Measurements from ENCODE around the gene SKAP1.
"Not testable (repeated sequence)": the region's sequence is repeated elsewhere in the genome, so short reads cannot be mapped to it uniquely, and the experiment has no call there.

The SKAP1 gene

DNA sequence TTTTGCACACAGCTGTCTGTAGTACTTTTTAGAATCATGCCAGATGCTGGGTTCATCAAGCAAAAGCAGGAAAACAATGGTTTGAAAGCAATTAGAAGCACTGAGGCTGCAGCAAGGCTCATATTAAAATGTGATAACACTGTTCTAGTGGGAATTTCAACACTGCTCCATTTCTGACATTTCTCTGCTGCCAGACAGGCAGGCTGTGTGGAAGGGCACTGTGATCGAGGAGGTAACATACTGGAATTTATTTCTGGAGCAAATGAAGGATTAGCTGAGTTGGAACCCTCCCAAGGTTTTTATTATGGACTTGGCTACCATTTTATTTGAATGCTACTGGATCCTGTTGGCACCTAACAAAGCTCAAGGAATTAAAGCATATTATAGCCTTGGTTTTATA lies 66.9 kb downstream of the SKAP1 start:
- no peak for DNase-seq

DNA sequence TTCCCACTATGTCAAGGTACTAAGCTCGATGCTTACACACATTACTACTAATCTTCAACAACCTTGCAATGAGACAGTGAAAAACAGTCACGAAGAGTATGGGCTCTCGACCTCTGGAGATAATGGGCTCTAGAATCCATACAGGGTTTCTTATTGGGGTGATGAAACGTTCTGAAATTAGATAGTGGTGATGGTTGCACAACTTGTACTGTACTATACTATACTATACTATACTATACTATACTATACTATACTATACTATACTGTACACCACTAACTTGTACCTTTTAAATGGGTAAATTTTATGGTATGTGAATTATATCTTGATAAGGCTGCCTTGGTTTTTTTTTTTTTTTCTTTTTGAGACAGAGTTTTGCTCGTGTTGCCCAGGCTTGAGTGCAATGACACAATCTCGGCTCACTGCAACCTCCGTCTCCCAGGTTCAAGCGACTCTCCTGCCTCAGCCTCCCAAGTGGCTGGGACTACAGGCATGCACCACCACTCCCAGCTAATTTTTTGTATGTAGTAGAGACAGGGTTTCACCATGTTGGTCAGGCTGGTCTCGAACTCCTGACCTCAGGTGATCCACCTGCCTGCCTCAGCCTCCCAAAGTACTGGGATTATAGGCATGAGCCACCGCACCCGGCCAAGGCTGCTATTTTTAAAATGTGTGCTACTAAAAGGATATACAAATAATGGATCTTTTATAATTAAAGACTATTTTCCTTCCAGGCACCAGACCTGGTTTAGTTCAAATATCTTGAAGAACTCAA lies 69.0 kb downstream of the SKAP1 start:
- not testable (repeated sequence) for DNase-seq

DNA sequence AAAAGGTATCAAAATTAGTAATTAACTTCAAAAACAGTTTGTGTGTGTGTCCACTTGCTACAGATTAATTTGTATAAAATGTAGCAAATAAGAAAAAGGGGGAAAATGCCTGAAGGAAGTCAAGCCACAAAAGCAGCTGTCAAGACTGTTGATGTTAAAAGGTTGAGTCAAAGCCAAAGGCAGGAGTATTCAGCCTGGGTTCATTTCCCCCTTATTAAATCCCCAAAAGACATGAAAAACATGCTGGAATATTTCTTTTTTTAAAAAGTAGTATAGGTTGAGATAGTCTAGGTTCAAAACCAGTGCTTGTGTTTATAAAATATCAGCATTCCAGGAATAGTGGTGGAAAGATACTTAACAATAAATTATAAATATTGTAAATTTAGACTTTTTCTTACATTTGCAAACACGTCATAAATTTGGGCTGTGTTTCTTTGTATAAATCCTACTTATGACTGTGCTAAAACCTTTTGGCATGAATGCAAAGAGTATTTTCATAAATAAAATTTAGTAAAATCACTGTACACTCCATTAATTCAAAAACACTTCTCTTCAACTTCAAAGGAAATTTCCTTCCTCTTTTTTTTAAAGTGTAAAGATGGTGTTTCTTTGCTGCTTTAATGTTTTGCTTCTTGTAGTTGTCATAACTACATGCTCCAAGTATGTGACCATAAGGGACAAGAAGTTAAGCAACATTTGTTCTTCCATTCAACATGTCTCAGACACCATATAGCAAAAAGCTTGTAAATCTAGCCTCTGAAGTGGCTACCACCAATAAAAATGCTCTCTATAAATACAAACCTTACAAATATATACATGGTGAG lies 72.0 kb downstream of the SKAP1 start:
- DNase-seq: no peak

DNA sequence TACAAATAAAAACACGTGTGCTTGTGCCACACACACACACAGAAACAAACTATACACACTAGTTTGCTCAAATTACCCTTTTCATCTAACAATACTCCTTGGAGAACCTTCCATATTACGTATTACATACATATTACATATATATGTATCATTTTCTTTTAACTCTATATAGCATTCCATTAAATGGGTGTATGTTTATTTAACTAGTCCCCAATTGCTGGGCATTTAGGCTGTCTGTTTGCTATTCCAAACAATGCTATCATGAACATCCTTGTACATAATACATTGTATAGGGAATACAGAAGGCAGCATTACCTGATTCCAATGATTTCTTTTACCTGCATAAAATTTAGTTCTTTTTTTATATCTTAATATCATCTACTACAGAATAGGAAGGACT lies 73.1 kb downstream of the SKAP1 start:
- DNase-seq: no peak

DNA sequence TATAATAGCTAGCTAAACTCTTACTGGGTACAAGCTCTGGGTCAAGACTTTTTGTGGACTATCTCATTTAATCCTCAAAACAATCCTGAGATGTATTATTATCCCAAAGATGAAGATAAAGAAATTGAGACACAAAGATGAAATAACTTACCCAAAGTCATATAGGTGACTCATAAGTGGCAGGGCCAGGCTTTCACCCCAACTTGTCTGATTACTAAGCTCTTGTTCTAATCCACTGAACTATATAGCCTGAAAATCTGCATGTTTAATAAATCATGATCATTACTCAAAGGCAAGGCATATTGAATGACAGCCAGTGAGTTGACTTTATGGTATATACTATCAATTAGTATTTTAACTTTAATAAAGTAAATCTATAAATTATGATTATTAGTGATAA lies 77.4 kb downstream of the SKAP1 start:
- no peak for DNase-seq

DNA sequence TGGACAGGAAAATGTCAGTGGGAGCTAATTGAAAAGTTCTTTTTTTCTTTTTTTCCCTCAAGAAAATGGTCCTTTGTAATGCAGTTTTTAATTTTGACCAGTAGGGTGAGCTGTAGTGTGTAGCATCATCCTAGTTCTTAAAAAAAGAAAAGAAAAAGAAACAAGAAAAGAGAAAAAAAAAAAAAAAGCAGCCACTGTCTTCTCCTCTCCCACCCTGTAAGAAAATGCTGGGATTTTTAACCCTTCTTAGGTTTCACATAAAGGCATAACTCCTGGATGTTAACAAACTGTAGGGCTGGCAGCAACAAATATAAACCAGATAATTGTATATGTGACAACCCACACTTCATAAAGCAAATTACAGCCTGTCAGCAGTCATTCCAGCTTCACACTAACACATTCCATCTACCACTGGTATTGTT lies 78.1 kb downstream of the SKAP1 start:
- no peak for DNase-seq

DNA sequence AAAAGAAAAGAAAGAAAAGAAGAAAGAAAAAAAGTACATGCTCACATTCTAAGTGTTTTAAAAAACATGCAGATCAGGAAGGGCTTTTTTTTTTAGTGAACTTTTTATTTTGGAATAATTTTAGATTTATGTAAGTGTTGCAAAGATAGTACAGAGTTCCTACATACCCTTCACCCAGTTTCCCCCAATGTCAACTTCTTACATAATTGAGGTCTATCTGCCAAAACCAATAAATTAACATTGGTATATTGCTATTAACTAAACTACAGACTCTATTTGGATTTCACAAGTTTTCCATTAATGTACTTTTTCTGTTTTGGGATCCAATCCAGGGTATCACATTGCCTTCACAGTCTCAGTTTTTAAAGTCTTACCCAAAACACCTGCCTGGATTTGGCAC lies 81.7 kb downstream of the SKAP1 start:
- no peak for DNase-seq

DNA sequence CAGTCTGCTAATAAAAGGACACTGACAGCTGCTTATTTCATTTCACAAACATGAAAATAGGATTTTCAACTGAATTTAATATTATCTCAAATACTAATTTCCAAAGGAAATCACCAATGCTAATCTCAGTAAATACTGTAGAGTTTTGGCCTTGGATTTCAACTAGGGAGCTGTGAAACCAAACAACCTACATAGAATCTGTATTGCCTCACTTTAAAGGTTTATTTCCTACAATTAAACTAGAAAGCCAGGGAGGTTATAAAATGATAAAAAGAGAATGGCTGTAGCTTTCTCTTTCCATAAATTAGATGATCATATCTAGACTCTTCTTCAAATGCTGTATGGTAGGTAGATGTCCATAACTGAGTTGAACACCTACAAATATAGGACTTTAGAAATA lies 82.8 kb downstream of the SKAP1 start:
- no peak for DNase-seq

DNA sequence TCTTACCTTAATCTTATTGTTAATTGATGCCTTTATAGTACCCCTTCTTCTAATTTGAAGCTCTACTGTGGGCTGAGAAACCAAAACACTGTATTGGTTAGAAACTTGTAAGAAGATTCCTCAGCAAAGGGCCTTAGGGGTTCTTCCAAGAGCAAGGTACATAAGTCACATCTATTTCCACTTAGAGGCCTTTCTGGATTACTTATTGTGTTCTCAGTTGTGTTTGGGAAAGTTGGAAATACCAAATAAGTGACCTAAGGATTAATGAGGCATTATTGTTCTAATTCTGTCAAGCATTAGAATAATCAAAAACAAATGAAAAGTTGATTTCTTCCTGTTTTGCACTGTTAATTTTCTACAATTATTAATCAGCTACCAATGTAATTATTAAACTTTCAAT lies 85.8 kb downstream of the SKAP1 start:
- no peak for DNase-seq

DNA sequence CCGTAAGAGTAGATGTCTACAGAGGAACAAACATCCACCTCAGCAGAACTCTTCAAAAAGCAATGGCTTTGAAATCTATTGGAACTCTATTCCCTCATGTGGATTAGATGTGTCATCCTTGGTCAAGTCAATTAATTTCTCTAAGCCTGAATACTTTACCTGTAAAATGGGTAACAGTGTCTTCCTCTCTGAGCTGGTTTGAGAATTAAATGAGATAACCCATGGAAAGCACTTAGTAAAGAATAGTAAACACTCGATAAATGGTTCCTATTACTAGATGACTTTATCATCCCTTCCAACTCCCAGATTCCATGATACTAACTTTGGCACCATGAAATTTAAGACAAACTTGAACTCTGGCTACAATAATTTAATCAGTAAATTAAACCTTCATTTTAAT lies 89.1 kb downstream of the SKAP1 start:
- DNase-seq: no peak

DNA sequence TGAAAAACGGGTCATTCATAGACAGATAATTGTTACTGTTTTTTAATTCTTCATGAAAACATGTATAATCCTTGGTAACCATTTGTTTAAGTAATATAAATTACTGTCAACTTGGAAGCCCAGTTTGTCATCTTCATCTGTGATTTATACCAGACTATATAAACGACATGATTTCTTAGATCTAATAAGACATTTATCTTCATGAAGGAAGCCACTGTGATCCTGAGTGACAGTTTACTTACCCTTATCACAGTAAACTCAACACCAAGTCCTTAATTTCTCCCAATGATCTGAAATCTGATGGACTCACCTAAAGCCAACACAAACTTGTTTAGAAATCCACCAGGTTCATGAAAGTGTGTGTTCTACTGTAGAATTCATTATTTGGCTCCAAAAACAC lies 91.3 kb downstream of the SKAP1 start:
- DNase-seq: no peak

DNA sequence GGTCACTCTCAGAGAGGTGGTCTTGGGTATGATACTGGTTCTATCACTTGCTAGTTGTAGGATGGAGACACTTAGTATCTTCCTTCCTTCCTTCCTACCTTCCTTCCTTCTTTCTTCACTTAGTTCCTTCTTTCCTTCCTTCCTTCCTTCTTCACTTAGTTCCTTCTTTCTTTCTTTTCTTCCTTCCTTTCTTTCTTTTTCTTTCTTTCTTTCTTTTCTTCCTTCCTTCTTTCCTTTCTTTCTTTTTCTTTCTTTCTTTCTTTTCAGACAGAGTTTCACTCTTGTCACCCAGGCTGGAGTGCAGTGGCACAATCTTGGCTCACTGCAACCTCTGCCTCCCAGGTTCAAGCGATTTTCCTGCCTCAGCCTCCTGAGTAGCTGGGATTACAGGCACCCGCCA lies 92.1 kb downstream of the SKAP1 start:
- not testable (repeated sequence) for DNase-seq

DNA sequence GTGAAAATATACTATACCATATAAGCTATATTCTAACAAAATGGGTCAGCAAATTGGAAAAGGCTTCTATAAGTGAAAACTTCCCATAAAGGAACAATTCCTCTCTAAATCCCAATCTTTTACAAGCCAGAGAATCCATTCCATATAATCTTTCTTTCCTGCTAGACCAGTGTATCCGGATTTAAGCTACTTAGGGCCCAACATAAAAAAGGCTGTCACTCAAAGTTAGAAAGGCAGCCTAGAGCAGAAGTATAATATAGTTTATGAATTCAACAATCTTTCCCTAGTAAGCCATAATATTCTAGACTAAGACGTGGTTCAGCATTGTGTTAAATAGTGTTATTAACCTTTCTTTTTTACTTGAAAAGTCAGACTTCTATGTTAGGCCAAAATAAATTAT lies 93.0 kb downstream of the SKAP1 start:
- DNase-seq: no peak

DNA sequence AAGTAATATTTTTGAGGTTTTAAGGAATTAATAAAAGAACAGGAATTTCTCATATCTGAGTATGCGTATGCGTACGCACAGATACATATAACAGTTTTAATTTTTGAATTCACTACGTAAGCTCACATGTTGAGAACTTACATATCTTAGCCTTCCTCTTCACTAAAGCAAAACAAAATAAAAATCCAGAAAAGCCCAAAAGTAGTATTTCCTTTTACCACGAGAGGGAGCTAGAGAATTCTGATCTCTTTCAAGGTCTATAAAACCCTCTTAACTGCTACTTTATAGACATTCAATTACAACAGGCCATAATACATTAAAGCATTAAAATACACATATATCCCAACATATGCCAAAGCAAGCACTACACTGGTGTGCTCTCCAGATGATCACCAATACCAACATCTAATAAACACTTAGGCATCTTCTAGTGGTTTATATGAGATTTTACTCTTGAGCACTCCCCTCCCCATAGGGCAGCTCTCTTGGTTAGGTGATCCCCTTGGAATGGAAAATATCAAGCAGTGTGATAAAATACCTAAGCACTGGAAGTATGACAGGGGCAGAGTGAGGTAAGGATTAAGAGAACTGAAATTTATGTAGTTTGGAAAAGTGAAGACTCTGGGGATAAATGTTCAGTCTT lies 94.0 kb downstream of the SKAP1 start:
- peak; percentile 57 for DNase-seq

DNA sequence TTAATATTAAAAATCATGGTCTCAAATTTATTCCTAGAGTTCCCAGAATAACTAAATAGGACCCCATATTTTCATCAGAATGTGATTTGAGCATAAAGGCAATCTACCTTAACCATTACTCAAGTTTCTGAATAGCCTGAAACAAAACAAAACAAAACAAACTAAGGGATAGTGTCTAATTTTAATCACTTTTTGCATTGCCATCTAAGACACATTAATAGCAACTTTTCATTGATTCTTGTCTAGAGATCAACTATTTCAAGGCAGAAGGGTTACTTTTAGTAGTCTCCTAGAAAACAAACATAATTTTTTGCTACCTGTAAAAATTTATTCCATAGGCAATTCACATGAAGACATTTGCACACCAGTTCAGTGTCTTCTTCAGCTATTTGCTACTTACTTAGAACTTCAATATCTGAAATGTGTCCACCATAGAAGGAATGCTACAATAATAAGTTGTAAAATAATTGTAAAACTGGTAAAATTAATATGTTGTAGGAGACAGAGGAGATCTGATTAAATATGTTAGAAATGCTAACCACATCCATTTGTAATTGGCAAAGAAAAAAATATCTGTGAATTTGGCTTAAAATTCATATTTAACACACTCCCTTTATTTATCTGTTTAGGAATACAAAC lies 94.7 kb downstream of the SKAP1 start:
- DNase-seq: no peak

DNA sequence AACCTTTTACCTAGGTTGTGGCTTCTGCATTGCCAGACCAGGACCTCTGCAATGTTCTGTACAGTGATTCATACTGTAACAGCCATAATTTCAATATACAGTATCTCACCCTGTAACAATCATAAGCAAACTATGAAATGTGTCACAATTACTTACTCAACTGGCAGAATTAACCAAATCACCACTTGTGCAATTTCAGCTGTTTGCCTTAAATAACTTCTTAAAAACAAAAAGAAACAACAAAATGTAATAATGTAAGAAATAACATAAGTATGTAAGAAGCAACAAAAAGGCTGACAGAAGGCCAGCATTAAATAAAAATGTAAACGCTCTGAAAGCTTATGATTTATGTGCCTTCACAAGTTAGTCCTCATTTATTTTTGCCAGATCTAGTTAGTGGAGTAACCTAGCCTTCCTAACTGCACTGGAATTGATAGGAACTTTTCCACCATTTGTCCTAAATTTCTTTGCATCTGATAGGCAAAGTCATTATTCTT lies 96.9 kb downstream of the SKAP1 start:
- no peak for DNase-seq

DNA sequence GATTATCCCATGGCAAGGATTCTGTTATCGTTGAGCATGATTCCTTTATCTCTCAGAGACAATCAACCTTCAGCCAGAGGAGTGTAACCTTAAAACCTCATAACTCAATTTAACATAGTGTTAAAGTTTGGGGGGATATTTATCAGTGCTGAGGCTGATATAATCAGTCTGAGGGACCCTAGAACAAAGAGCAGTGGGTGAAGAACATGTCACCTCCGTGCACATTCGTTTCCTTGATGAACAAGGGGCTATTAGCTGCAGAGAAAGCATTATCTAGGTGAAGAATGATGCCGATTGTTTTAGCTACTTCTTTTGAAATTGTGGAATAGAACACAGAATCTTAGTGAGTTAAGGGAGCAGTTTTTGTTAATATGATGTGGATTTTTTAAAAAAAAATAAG lies 99.1 kb downstream of the SKAP1 start:
- DNase-seq: no peak

DNA sequence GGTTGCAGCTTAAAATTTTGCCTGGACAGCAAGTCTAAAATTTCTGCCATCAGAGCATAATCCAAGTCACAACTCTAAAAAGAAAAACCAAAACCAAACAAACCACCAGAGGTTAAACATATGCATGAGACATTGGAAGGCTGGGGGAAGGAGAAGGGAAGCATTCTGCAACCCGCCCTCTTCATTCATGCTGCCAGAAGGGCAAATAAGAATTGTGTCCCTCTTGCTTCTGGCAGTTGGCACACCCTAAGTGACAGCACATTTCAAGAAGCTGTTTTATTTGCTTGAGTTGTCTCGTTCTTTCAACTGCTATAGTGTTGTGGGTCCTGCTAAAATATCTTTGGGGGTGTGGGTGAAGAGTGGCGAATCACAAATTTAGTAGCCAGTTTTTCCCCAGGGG lies 99.6 kb downstream of the SKAP1 start:
- no peak for DNase-seq

DNA sequence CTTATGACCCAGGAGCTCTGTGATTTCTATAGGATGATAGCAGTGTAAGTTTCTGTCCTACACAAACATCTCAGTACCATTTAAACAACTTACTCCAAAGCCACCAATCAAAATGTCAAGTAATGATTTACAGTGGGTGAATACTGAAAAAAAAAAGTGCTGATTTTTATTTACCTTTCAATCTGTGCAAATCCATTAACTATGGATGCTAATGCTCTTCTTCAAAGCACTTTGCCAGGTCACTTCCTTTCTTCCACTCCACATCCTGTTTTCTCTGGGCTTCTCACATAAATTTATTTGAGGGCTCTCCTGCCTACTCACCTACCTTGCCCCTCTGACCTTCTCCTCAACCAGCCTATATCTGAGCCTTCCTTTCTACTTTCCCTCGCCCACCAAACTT lies 101.6 kb downstream of the SKAP1 start:
- DNase-seq: no peak

DNA sequence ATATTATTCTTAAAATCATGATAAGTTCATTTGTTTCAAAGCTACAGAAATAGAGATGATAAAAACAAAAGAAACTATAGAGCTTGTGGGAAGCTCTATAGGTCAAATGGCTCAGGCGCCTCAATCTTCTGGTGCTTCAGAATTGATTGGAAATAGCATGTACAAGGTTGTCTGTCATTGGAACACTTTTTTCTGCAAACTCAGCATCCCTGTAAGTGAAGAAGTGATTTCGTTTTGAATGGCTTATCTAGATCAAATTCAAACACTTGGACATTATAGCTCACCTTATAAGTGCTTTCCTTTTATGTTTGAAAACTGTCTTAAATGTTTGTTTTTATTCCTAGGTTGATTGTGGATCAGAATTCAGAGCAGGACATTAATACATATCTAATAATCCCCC lies 103.7 kb downstream of the SKAP1 start:
- no peak for DNase-seq

DNA sequence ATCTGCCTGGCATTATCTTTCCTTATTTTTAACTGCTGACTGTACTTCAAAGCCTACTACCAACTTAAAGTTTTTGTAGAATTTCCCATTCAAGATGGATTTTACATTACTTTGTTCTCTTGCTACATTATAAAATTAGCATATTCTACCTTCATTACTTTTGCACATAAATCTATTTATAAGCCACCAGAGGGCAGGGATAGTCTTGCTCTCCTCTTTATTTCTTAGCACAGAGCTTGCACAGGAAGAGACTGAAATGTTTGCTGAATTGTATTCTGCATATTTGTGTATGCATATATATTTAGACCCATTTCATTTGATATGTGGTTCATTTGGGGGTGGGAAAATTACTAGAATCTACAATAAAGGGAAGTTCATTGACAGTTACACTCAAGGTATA lies 108.0 kb downstream of the SKAP1 start:
- DNase-seq: no peak

DNA sequence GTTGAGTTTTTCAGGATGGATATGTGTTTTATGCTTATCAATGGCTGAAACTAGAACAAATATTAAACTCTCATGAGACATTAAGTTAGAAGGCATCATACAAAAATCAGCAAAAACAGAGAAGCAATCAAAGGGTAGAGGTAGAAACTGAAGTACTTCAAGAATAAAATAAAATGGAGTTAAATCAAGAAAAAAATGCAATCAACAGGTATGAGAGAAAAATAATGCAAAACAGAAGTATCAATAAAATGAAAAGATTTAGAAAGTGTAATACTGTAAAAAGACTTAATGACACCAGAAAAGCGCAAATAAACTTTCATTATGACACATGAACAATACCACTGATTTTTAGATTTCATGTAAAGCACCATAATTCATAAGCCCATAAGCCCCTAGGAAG lies 112.3 kb downstream of the SKAP1 start:
- no peak for DNase-seq

DNA sequence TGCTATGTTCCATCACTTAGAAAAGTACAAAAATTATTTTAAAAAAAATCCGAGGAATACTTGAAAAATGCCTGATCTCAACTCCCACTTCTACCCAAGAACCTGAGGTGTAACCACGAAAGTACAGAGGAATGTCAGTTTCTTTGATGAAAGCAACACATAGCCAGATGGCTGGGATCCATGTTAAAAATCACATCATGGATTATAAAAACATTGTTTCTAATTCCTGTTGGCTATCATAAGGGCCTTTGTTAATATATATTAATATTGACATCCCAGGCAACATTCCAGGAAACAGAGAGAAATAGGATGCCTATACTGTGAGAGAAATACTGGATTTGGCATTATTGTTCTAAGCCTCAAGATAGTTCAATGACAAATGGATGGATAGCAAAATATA lies 115.3 kb downstream of the SKAP1 start:
- no peak for DNase-seq
